Hepatocyte (in vitro differentiated cells): ENCODE measurements around the gene DPEP1. TPM values are rescaled to one million over a fixed set of nuclear protein-coding genes. Genes with fewer than 3 reads are reported as not detected.
"Not testable (repeated sequence)": the region's sequence is repeated elsewhere in the genome, so short reads cannot be mapped to it uniquely, and the experiment has no call there.

Experiments
- DNase-seq: peaks from one replicate; pipeline ENCODE4 v3.0.0-alpha.2; 2016; ENCODE audit warnings: low spot score
- H2AFZ ChIP-seq: fragments of 200-600 bp; sonication (generic); 2 replicates; pipeline ENCODE4 v1.6.0; 2016; ENCODE audit warnings: antibody characterized with exemption, mild to moderate bottlenecking
- H3K27ac ChIP-seq: fragments of 200-600 bp; sonication (generic); 2 replicates; pipeline ENCODE4 v1.5.1; 2016; ENCODE audit warnings: mild to moderate bottlenecking
- H3K27me3 ChIP-seq: fragments of 200-600 bp; sonication (generic); 2 replicates; pipeline ENCODE4 v1.6.1; 2016
- H3K36me3 ChIP-seq: fragments of 200-600 bp; sonication (generic); replicated peaks from 2 replicates; pipeline ENCODE4 v1.5.1; 2016; ENCODE audit warnings: low read depth; ENCODE audit not compliant: insufficient read depth
- H3K4me1 ChIP-seq: fragments of 200-600 bp; sonication (generic); 2 replicates; pipeline ENCODE4 v1.5.1; 2016; ENCODE audit warnings: mild to moderate bottlenecking, moderate library complexity; ENCODE audit not compliant: insufficient read depth
- H3K4me2 ChIP-seq: fragments of 200-600 bp; sonication (generic); 2 replicates; pipeline ENCODE4 v1.6.0; 2016
- H3K4me3 ChIP-seq: fragments of 200-600 bp; sonication (generic); 2 replicates; pipeline ENCODE4 v1.5.1; 2016; ENCODE audit warnings: mild to moderate bottlenecking
- H3K79me2 ChIP-seq: fragments of 200-600 bp; sonication (generic); 2 replicates; pipeline ENCODE4 v1.6.0; 2017; ENCODE audit warnings: mild to moderate bottlenecking
- H3K9me2 ChIP-seq: fragments of 200-600 bp; sonication (generic); replicated peaks from 2 replicates; pipeline ENCODE4 v1.6.0; 2017; ENCODE audit warnings: mild to moderate bottlenecking; ENCODE audit not compliant: insufficient read depth
- H3K9me3 ChIP-seq: fragments of 200-600 bp; sonication (generic); 2 replicates; pipeline ENCODE4 v1.5.1; 2016; ENCODE audit warnings: low read depth, mild to moderate bottlenecking
- H4K20me1 ChIP-seq: fragments of 200-600 bp; sonication (generic); 2 replicates; pipeline ENCODE4 v1.6.0; 2016; ENCODE audit warnings: mild to moderate bottlenecking; ENCODE audit not compliant: insufficient read depth, poor library complexity, severe bottlenecking
- EZH2 ChIP-seq: fragments of 200-600 bp; sonication (generic); IDR thresholded peaks from 2 replicates; pipeline ENCODE4 v1.6.1; 2016; ENCODE audit warnings: antibody characterized with exemption, mild to moderate bottlenecking, borderline replicate concordance
- EZH2phosphoT487 ChIP-seq: fragments of 200-600 bp; sonication (generic); IDR thresholded peaks from one replicate; pipeline ENCODE4 v1.6.1; 2018; ENCODE audit warnings: antibody characterized with exemption, mild to moderate bottlenecking, low read depth, moderate library complexity; ENCODE audit not compliant: unreplicated experiment, severe bottlenecking
- WGBS: methylation state at CpG from one replicate; pipeline ENCODE4 v1.1.6; 2016; ENCODE audit warnings: low lambda C conversion rate; ENCODE audit errors: missing lambda C conversion rate; 5-methylcytosine and 5-hydroxymethylcytosine counted together
- polyA plus RNA-seq: library from polyadenylated mRNA; unstranded; fragments of >200 nt; fragmentation: Nextera tagmentation; extraction: Ambion mirVana; gene quantifications from 2 replicates; pipeline ENCODE4 v1.2.1, GENCODE V29; 2016
- total RNA-seq: library from RNA; depleted of rRNA; stranded (reverse); fragments of >200 nt; gene quantifications from 2 replicates; pipeline ENCODE4 v1.2.3, GENCODE V29; 2014
- TF ChIP-seq, protein P1 (sequence below): fragments of 200-600 bp; sonication (generic); IDR thresholded peaks from 2 replicates; pipeline ENCODE4 v1.5.1; 2016; ENCODE audit warnings: antibody characterized with exemption, mild to moderate bottlenecking; ENCODE audit not compliant: poor library complexity

DPEP1 gene
- total and polyA plus RNA-seq, 2 experiments from 2014 or later, result 48.3 to 106 TPM

DNA sequence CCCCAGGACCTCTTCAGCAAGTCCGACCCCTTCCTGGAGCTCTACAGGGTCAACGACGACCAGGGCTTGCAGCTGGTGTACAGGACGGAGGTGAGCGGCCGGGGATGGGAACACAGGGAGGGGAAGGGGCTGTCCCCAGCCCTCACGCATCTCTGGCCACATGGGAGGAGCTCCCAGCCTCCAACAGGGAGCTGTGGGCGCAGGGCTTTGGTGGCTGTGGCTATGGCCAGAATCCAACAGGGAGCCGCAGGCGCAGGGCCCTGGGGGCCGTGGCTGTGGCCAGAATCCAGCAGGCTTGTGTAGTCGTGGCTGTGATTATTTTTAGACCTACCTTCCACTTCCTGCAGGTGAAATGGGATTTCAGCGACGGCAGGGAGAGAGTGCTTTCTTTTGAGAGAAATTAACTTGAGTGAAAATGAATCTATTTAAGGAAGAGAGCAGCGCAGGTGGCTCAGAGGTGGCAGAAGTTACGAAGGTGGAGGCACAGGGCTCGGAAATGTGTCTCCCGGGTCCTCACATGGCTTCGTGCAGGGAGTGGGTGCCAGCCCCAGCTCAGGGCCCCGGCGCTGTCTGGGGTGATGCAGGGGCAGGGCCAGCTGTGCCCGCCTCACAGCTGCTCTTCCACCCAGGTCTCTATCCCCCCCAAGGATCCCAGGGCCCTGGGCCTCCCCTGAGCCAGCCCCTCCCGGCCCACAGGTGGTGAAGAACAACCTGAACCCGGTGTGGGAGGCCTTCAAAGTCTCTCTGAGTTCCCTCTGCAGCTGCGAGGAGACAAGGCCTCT lies 28.5 kb upstream of the DPEP1 start:
- 82% methylated on average over 21 of the region's 25 CpGs for WGBS
- Histone ChIP-seq H3K9me3 (no peaks in the 10 kb centered on the region), H2AFZ (no peak overlapping the region), H4K20me1 (no peaks in the 10 kb centered on the region), H3K36me3 (no peaks in the 10 kb centered on the region), H3K4me3 (no peak overlapping the region), H3K4me1 (no peaks in the 10 kb centered on the region), H3K79me2 (no peaks in the 10 kb centered on the region), H3K27ac (no peak overlapping the region), H3K9me2 (no peaks in the 10 kb centered on the region), H3K27me3 (no peaks in the 10 kb centered on the region), H3K4me2 (no peak overlapping the region)
- TF ChIP-seq, protein P1, sequence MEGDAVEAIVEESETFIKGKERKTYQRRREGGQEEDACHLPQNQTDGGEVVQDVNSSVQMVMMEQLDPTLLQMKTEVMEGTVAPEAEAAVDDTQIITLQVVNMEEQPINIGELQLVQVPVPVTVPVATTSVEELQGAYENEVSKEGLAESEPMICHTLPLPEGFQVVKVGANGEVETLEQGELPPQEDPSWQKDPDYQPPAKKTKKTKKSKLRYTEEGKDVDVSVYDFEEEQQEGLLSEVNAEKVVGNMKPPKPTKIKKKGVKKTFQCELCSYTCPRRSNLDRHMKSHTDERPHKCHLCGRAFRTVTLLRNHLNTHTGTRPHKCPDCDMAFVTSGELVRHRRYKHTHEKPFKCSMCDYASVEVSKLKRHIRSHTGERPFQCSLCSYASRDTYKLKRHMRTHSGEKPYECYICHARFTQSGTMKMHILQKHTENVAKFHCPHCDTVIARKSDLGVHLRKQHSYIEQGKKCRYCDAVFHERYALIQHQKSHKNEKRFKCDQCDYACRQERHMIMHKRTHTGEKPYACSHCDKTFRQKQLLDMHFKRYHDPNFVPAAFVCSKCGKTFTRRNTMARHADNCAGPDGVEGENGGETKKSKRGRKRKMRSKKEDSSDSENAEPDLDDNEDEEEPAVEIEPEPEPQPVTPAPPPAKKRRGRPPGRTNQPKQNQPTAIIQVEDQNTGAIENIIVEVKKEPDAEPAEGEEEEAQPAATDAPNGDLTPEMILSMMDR, result no peak
- TF ChIP-seq EZH2phosphoT487 (no peak), EZH2 (no peak)
- no peak for DNase-seq

- H3K4me3 ChIP-seq, result no peak overlapping the region
- no peaks in the 10 kb centered on the region for H3K36me3 ChIP-seq
- no peaks in the 10 kb centered on the region for H4K20me1 ChIP-seq
- no peak overlapping the region for H3K27ac ChIP-seq
- H3K4me2 ChIP-seq, result no peak overlapping the region
- H3K27me3 ChIP-seq, result no peaks in the 10 kb centered on the region
- H3K79me2 ChIP-seq, result no peaks in the 10 kb centered on the region
- TF ChIP-seq EZH2phosphoT487, result no peak
- TF ChIP-seq, protein P1, result no peak
- no peak for TF ChIP-seq EZH2
- no peak overlapping the region for H2AFZ ChIP-seq
- 89% methylated on average over 7 of the region's 7 CpGs for WGBS
- no peaks in the 10 kb centered on the region for H3K4me1 ChIP-seq
- no peak for DNase-seq
- no peaks in the 10 kb centered on the region for H3K9me3 ChIP-seq
- H3K9me2 ChIP-seq, result no peaks in the 10 kb centered on the region
These were observed 27.2 kb upstream of the DPEP1 start for GRCh38 chr16:89586218-89586617.

DNA sequence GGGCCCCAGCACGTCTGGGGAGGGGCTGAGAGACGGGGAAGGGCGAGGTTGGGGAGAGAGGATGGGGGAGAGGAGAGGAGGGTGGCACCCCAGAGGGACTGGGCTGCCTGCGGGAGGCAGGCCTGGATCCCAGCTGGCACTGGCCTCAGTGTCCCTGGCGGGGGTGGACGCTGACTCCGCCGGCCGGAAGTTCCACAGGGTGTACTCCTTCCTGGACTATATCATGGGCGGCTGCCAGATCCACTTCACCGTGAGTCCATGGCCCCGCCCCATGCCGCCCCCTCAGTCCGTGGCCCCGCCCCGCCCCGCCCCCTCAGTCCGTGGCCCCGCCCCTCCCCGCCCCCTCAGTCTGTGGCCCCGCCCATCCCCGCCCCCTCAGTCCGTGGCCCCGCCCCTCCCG lies 26.6 kb upstream of the DPEP1 start:
- 94% methylated on average over 3 of the region's 25 CpGs for WGBS
- no peak for DNase-seq
- H3K79me2 ChIP-seq, result no peaks in the 10 kb centered on the region
- H3K4me1 ChIP-seq, result no peaks in the 10 kb centered on the region
- no peaks in the 10 kb centered on the region for H4K20me1 ChIP-seq
- H3K4me2 ChIP-seq, result no peak overlapping the region
- no peak overlapping the region for H3K27ac ChIP-seq
- H3K27me3 ChIP-seq, result no peaks in the 10 kb centered on the region
- H3K9me3 ChIP-seq, result no peaks in the 10 kb centered on the region
- no peak for TF ChIP-seq EZH2phosphoT487
- TF ChIP-seq, protein P1, result no peak
- TF ChIP-seq EZH2, result no peak
- H2AFZ ChIP-seq, result no peak overlapping the region
- no peak overlapping the region for H3K4me3 ChIP-seq
- no peaks in the 10 kb centered on the region for H3K36me3 ChIP-seq
- no peaks in the 10 kb centered on the region for H3K9me2 ChIP-seq

GRCh38 chr16:89587676-89588075 lies 25.8 kb upstream of the DPEP1 start:
- DNase-seq, H3K79me2 ChIP-seq, H3K27ac ChIP-seq, H4K20me1 ChIP-seq, H3K4me3 ChIP-seq, H3K4me1 ChIP-seq, H2AFZ ChIP-seq, H3K27me3 ChIP-seq, H3K9me3 ChIP-seq, H3K9me2 ChIP-seq, H3K36me3 ChIP-seq, H3K4me2 ChIP-seq: not testable (repeated sequence)
- 96% methylated on average over 5 of the region's 36 CpGs for WGBS
